ENCODE data around the gene CA14. TPM values are rescaled to one million over a fixed set of nuclear protein-coding genes. Genes with fewer than 3 reads are reported as not detected.

Gene CA14
- total RNA-seq, 1 experiment from 2014 or later: 35.3 TPM

GRCh38 chr1:150293433-150294253 is 36.1 kb downstream of the CA14 start, which contains the start of gene MRPS21:
Gene MRPS21, plus strand, starts transcription at chr1:150293861. Its CDS starts 506 bp downstream, at chr1:150294367.
- ATAC-seq (peak; percentile 98), DNase-seq (ENCODE audit: low spot score) (peak; percentile 85)
- H3K36me3 Mint-ChIP-seq: peaks cover 29% of the 10 kb centered on the region
- H3K27me3 Mint-ChIP-seq (ENCODE audit: low read depth): peaks cover 2% of the 10 kb centered on the region; the same call in 1 of the 2 replicates
- ChIA-PET CTCF (no interaction called here), POLR2A (no interaction called here)
- TF ChIP-seq ATF1 (CRISPR knock-in tag; IDR thresholded peaks at IDR 0.05): 0 out of 2 replicates have a peak, but pooled peaks have one; percentile 31
- peak; percentile 89 for TF ChIP-seq MAX (CRISPR knock-in tag; IDR thresholded peaks at IDR 0.05)
- TF ChIP-seq NFATC4 (CRISPR knock-in tag; IDR thresholded peaks at IDR 0.05): 0 out of 2 replicates have a peak, but pooled peaks have one; percentile 26
- 0 out of 2 replicates have a peak, but pooled peaks have one; percentile 73 for TF ChIP-seq MYBL2 (CRISPR knock-in tag; IDR thresholded peaks at IDR 0.05)
- peak; percentile 99 for TF ChIP-seq FOXK1 (CRISPR knock-in tag; IDR thresholded peaks at IDR 0.05)
- TF ChIP-seq CREM (CRISPR knock-in tag; IDR thresholded peaks at IDR 0.05): peak; percentile 95
- peak; percentile 85 for TF ChIP-seq GABPB1 (CRISPR knock-in tag; IDR thresholded peaks at IDR 0.05)
- no peak for TF ChIP-seq PRDM15 (CRISPR knock-in tag; IDR thresholded peaks at IDR 0.05)
- no peak for TF ChIP-seq NFE2L1 (CRISPR knock-in tag; IDR thresholded peaks at IDR 0.05)
- TF ChIP-seq TEAD1 (CRISPR knock-in tag; IDR thresholded peaks at IDR 0.05): peak; percentile 69
- TF ChIP-seq AR (CRISPR knock-in tag; IDR thresholded peaks at IDR 0.05): no peak
- TF ChIP-seq ARID4B (CRISPR knock-in tag; IDR thresholded peaks at IDR 0.05; ENCODE audit: borderline replicate concordance): peak; percentile 76; the same call in 1 of the 2 replicates
- peak; percentile 63; the same call in 1 of the 2 replicates for TF ChIP-seq FOXP1 (CRISPR knock-in tag; IDR thresholded peaks at IDR 0.05; ENCODE audit: borderline replicate concordance)
- peak; percentile 45; the same call in 1 of the 2 replicates for TF ChIP-seq SP1 (CRISPR knock-in tag; conservative IDR thresholded peaks at IDR 0.05)
- no peak for TF ChIP-seq ZNF396 (CRISPR knock-in tag; IDR thresholded peaks at IDR 0.05; ENCODE audit: borderline replicate concordance)
- no peak for TF ChIP-seq ZNF263 (CRISPR knock-in tag; IDR thresholded peaks at IDR 0.05; ENCODE audit: low read depth)
- TF ChIP-seq NR1H2 (CRISPR knock-in tag; IDR thresholded peaks at IDR 0.05): no peak
- 0 out of 2 replicates have a peak, but pooled peaks have one; percentile 27 for TF ChIP-seq E2F4 (CRISPR knock-in tag; IDR thresholded peaks at IDR 0.05; ENCODE audit: borderline replicate concordance, low read depth)
- TF ChIP-seq E2F1 (CRISPR knock-in tag; IDR thresholded peaks at IDR 0.05): no peak
- peak; percentile 86 for TF ChIP-seq ETV6 (CRISPR knock-in tag; IDR thresholded peaks at IDR 0.05)
- no peak for TF ChIP-seq ZNF317 (CRISPR knock-in tag; IDR thresholded peaks at IDR 0.05; ENCODE audit: borderline replicate concordance, low read depth)
- TF ChIP-seq E2F5 (CRISPR knock-in tag; IDR thresholded peaks at IDR 0.05): peak; percentile 50; the same call in 1 of the 2 replicates
- H3K4me1 Mint-ChIP-seq: peaks cover 25% of the 10 kb centered on the region
- peak within 1 kb of the TSS; percentile 94 for H3K4me3 Mint-ChIP-seq
- no peaks in the 10 kb centered on the region for H3K9me3 Mint-ChIP-seq
- peak within 1 kb of the TSS; percentile 96 for H3K27ac Mint-ChIP-seq

Data from WTC11 (cell line).